Naive thymus-derived CD4-positive, alpha-beta T cell (primary cell): Measurements from ENCODE around the gene GTF2F2. TPM values are rescaled to one million over a fixed set of nuclear protein-coding genes. Genes with fewer than 3 reads are reported as not detected.
"Not testable (repeated sequence)": the region's sequence is repeated elsewhere in the genome, so short reads cannot be mapped to it uniquely, and the experiment has no call there.

Source experiments
- ATAC-seq: fragments of 150-1000 bp; cut with Tn5 transposase; 2 replicates; pipeline ENCODE4 v1.10.0; 2021; ENCODE audit warnings: mild to moderate bottlenecking, moderate library complexity
- CTCF ChIA-PET: fragments of 350-600 bp; sonication (Branson Sonifier 250); formaldehyde crosslinking; loops from one replicate; lab custom pipeline; 2021; ENCODE audit warnings: antibody characterized with exemption; lab: Charles Lee
- POLR2A ChIA-PET: fragments of 350-600 bp; sonication (Branson Sonifier 250); formaldehyde crosslinking; loops from one replicate; lab custom pipeline; 2021; ENCODE audit warnings: antibody characterized with exemption, inconsistent platforms; lab: Charles Lee
- DNase-seq, 9 donors: peaks; one replicate each; pipeline versions ENCODE4 v3.0.0 to v3.0.0-alpha.2; 2020 to 2022; ENCODE audit warnings: mixed read lengths in 1 of 9
- H3K27ac ChIP-seq: one replicate; pipeline ENCODE4 v1.7.0; 2013; ENCODE audit warnings: mild to moderate bottlenecking, low read depth, low read length, moderate library complexity
- H3K27me3 ChIP-seq, 2 donors: one replicate each; pipeline ENCODE4 v1.7.0; 2013; ENCODE audit warnings: low read length in 2 of 2, mild to moderate bottlenecking in 2 of 2, moderate library complexity in 2 of 2; ENCODE audit not compliant: control insufficient read depth in 2 of 2, insufficient read depth in 2 of 2
- H3K36me3 ChIP-seq, 3 experiments: 1 replicate in 2 of 3; 2 replicates in 1 of 3; pipeline ENCODE4 v1.7.0; 2013; ENCODE audit warnings: low read length in 3 of 3, mild to moderate bottlenecking in 3 of 3, moderate library complexity in 1 of 3; ENCODE audit not compliant: insufficient read depth in 3 of 3, control insufficient read depth in 2 of 3
- H3K4me1 ChIP-seq, 2 donors: one replicate each; pipeline ENCODE4 v1.7.0; 2013; ENCODE audit warnings: low read length in 2 of 2, mild to moderate bottlenecking in 2 of 2, moderate library complexity in 1 of 2; ENCODE audit not compliant: control insufficient read depth in 2 of 2, insufficient read depth in 2 of 2
- H3K4me3 ChIP-seq: 2 replicates; pipeline ENCODE4 v1.7.0; 2013; ENCODE audit warnings: mild to moderate bottlenecking, low read length
- H3K9me3 ChIP-seq, 3 experiments: 1 replicate in 2 of 3; 2 replicates in 1 of 3; pipeline ENCODE4 v1.7.0; 2013; ENCODE audit warnings: low read length in 3 of 3; ENCODE audit not compliant: control insufficient read depth in 2 of 3
- H3K27ac Mint-ChIP-seq, 9 donors: one replicate each; pipeline ENCODE4 v1.8.0; 2020 to 2022; ENCODE audit warnings: mixed read lengths in 9 of 9, mild to moderate bottlenecking in 8 of 9, moderate library complexity in 5 of 9, inconsistent platforms in 2 of 9
- H3K27me3 Mint-ChIP-seq, 5 donors: one replicate each; pipeline ENCODE4 v1.8.0; 2021 to 2022; ENCODE audit warnings: mixed read lengths in 5 of 5, mild to moderate bottlenecking in 1 of 5
- H3K36me3 Mint-ChIP-seq, 5 donors: one replicate each; pipeline ENCODE4 v1.8.0; 2020 to 2022; ENCODE audit warnings: mixed read lengths in 5 of 5, mild to moderate bottlenecking in 3 of 5, inconsistent platforms in 1 of 5
- H3K4me1 Mint-ChIP-seq, 7 donors: one replicate each; pipeline ENCODE4 v1.8.0; 2020 to 2022; ENCODE audit warnings: mixed read lengths in 7 of 7, mild to moderate bottlenecking in 3 of 7, inconsistent platforms in 1 of 7
- H3K4me3 Mint-ChIP-seq, 10 donors: one replicate each; pipeline ENCODE4 v1.8.0; 2020 to 2022; ENCODE audit warnings: mild to moderate bottlenecking in 10 of 10, mixed read lengths in 10 of 10, moderate library complexity in 6 of 10, inconsistent platforms in 2 of 10
- H3K9me3 Mint-ChIP-seq, 11 donors: one replicate each; pipeline ENCODE4 v1.8.0; 2020 to 2022; ENCODE audit warnings: mixed read lengths in 11 of 11, mild to moderate bottlenecking in 4 of 11, inconsistent platforms in 1 of 11, moderate library complexity in 1 of 11
- intact Hi-C, 2 donors: fragments of 100-400 bp; cut with micrococcal nuclease; formaldehyde crosslinking; loops; one replicate each; pipeline ENCODE4 v1.15.1; 2023
- polyA plus RNA-seq, 2 donors: library from polyadenylated mRNA; unstranded; fragments of 300-500 nt; fragmentation: Illumina TruSeq; gene quantifications; one replicate each; pipeline ENCODE4 v1.2.3, GENCODE V29; 2021
- total RNA-seq, 6 experiments: library from RNA in 5 of 6; stranded (reverse) in 5 of 6; gene quantifications; 1 replicate in 5 of 6; 2 replicates in 1 of 6; pipeline ENCODE4 v1.2.3 and lab custom pipeline; 2021 to 2026

Gene GTF2F2
- total and polyA plus RNA-seq, 7 experiments from 2014 or later: 6.7 to 20.4 (median 14.1) TPM

- Mint-ChIP-seq H3K9me3 (peaks cover 0 to 5% (median 0%) of the 10 kb centered on the region in 11 donors), H3K4me1 (peaks cover 0 to 16% (median 8%) of the 10 kb centered on the region in 7 donors), H3K36me3 (peaks cover 0 to 51% (median 34%) of the 10 kb centered on the region in 5 donors), H3K4me3 (no peak overlapping the region), H3K27me3 (no peaks in the 10 kb centered on the region), H3K27ac (peak overlapping the region in 1 of 9 donors; percentile 43)
- Histone ChIP-seq H3K4me1 (no peaks in the 10 kb centered on the region), H3K9me3 (no peaks in the 10 kb centered on the region), H3K36me3 (peaks cover 0 to 12% (median 0%) of the 10 kb centered on the region in 3 experiments), H3K27ac (no peak overlapping the region), H3K27me3 (no peaks in the 10 kb centered on the region), H3K4me3 (no peak overlapping the region)
- POLR2A ChIA-PET: no interaction called here
- intact Hi-C loops: no loop called here
- no peak for ATAC-seq
- CTCF ChIA-PET: interaction anchor here (1.1 kb wide), 1 partner anchor 14 kb away, joined by 3 read pairs; no protein-coding TSS in a partner anchor
- DNase-seq: no peak
Measured at GRCh38 chr13:45184693-45185092, 64.4 kb downstream of the GTF2F2 start.

- no peaks in the 10 kb centered on the region for H3K9me3 ChIP-seq
- no peaks in the 10 kb centered on the region for H3K27me3 ChIP-seq
- ATAC-seq: no peak
- H3K36me3 Mint-ChIP-seq: peaks cover 0 to 51% (median 34%) of the 10 kb centered on the region in 5 donors
- DNase-seq: no peak
- ChIA-PET POLR2A (no interaction called here), CTCF (interaction anchor here (1.1 kb wide), 1 partner anchor 14 kb away, joined by 3 read pairs; no protein-coding TSS in a partner anchor)
- no peaks in the 10 kb centered on the region for H3K4me1 ChIP-seq
- intact Hi-C loops: no loop called here
- peaks cover 0 to 12% (median 0%) of the 10 kb centered on the region in 3 experiments for H3K36me3 ChIP-seq
- H3K4me3 ChIP-seq: no peak overlapping the region
- no peak overlapping the region for H3K4me3 Mint-ChIP-seq
- no peak overlapping the region for H3K27ac Mint-ChIP-seq
- H3K4me1 Mint-ChIP-seq: peaks cover 0 to 13% (median 5%) of the 10 kb centered on the region in 7 donors
- no peaks in the 10 kb centered on the region for H3K27me3 Mint-ChIP-seq
- H3K9me3 Mint-ChIP-seq: peaks cover 0 to 5% (median 0%) of the 10 kb centered on the region in 11 donors
- H3K27ac ChIP-seq: no peak overlapping the region
Measured at GRCh38 chr13:45185286-45185685, 65.0 kb downstream of the GTF2F2 start.

- H3K27ac ChIP-seq, H3K36me3 ChIP-seq, H3K4me1 Mint-ChIP-seq, DNase-seq, H3K9me3 Mint-ChIP-seq, ATAC-seq, H3K4me1 ChIP-seq, H3K4me3 Mint-ChIP-seq, H3K9me3 ChIP-seq, H3K27me3 ChIP-seq, POLR2A ChIA-PET, H3K27ac Mint-ChIP-seq, CTCF ChIA-PET, H3K4me3 ChIP-seq, intact Hi-C loops, H3K27me3 Mint-ChIP-seq: not testable (repeated sequence)
- peaks cover 0 to 28% (median 20%) of the 10 kb centered on the region in 5 donors for H3K36me3 Mint-ChIP-seq
Measured at GRCh38 chr13:45189077-45189476, 68.8 kb downstream of the GTF2F2 start.

- POLR2A ChIA-PET, H3K4me1 ChIP-seq, H3K27me3 Mint-ChIP-seq, H3K27me3 ChIP-seq, H3K4me3 ChIP-seq, H3K4me1 Mint-ChIP-seq, ATAC-seq, intact Hi-C loops, H3K27ac Mint-ChIP-seq, H3K27ac ChIP-seq, H3K4me3 Mint-ChIP-seq, H3K9me3 Mint-ChIP-seq, H3K36me3 ChIP-seq, DNase-seq, CTCF ChIA-PET, H3K9me3 ChIP-seq: not testable (repeated sequence)
- H3K36me3 Mint-ChIP-seq: peaks cover 0 to 28% (median 18%) of the 10 kb centered on the region in 5 donors
Measured at GRCh38 chr13:45189511-45189910, 69.2 kb downstream of the GTF2F2 start.

GRCh38 chr13:45191874-45192273, 71.6 kb downstream of the GTF2F2 start:
- Mint-ChIP-seq H3K4me3 (no peak overlapping the region), H3K36me3 (peaks cover 0 to 25% (median 24%) of the 10 kb centered on the region in 5 donors), H3K4me1 (peaks cover 0 to 8% (median 4%) of the 10 kb centered on the region in 7 donors), H3K27ac (no peak overlapping the region), H3K27me3 (no peaks in the 10 kb centered on the region), H3K9me3 (peaks cover 0 to 5% (median 0%) of the 10 kb centered on the region in 11 donors)
- intact Hi-C loops: no loop called here
- ChIA-PET POLR2A (no interaction called here), CTCF (interaction anchor here (0.6 kb wide), 1 partner anchor 105 kb away, joined by 5 read pairs; no protein-coding TSS in a partner anchor)
- no peak for DNase-seq
- Histone ChIP-seq H3K4me1 (no peaks in the 10 kb centered on the region), H3K4me3 (no peak overlapping the region), H3K27me3 (no peaks in the 10 kb centered on the region), H3K36me3 (no peaks in the 10 kb centered on the region), H3K27ac (no peak overlapping the region), H3K9me3 (no peaks in the 10 kb centered on the region)
- no peak for ATAC-seq

GRCh38 chr13:45194081-45194939, 74.0 kb downstream of the GTF2F2 start:
- Mint-ChIP-seq H3K9me3 (no peaks in the 10 kb centered on the region), H3K4me3 (no peak overlapping the region), H3K36me3 (peaks cover 0 to 16% (median 13%) of the 10 kb centered on the region in 5 donors), H3K27me3 (no peaks in the 10 kb centered on the region), H3K4me1 (peaks cover 0 to 12% (median 6%) of the 10 kb centered on the region in 7 donors), H3K27ac (no peak overlapping the region)
- H3K36me3 ChIP-seq: no peaks in the 10 kb centered on the region
- POLR2A ChIA-PET: no interaction called here
- intact Hi-C loops: no loop called here
- H3K4me3 ChIP-seq: no peak overlapping the region
- DNase-seq (no peak), ATAC-seq (no peak)
- H3K9me3 ChIP-seq: no peaks in the 10 kb centered on the region
- H3K4me1 ChIP-seq: no peaks in the 10 kb centered on the region
- H3K27me3 ChIP-seq: no peaks in the 10 kb centered on the region
- CTCF ChIA-PET: no interaction called here
- no peak overlapping the region for H3K27ac ChIP-seq
